OCI-LY3 (cell line): Measurements from ENCODE around the gene CD300LB.

ENCODE experiments used
- H2AFZ ChIP-seq: fragments of 200-600, 300-600 bp; shearing (Covaris generic); 2 replicates; pipeline ENCODE4 v1.6.0; 2014; ENCODE audit warnings: antibody characterized with exemption, low read depth, low read length
- H3K27ac ChIP-seq: fragments of 200-600, 300-600 bp; sonication (generic); 2 replicates; pipeline ENCODE4 v1.5.1; 2014; ENCODE audit warnings: mild to moderate bottlenecking, low read length, moderate library complexity, mixed read lengths
- H3K27me3 ChIP-seq: fragments of 200-600, 300-600 bp; sonication (generic); 2 replicates; pipeline ENCODE4 v1.6.1; 2014; ENCODE audit warnings: low read depth, low read length, mixed read lengths
- H3K36me3 ChIP-seq: fragments of 200-600, 300-600 bp; sonication (generic); replicated peaks from 2 replicates; pipeline ENCODE3; 2014; ENCODE audit warnings: low read depth, low read length, mixed read lengths
- H3K4me1 ChIP-seq: fragments of 300-600, 200-600 bp; sonication (generic); 2 replicates; pipeline ENCODE4 v1.6.1; 2014; ENCODE audit warnings: low read length, mixed read lengths
- H3K4me2 ChIP-seq: fragments of 200-600, 300-600 bp; sonication (generic); 2 replicates; pipeline ENCODE4 v1.6.1; 2014; ENCODE audit warnings: low read length, mixed read lengths
- H3K4me3 ChIP-seq: fragments of 300-600, 200-600 bp; sonication (generic); 2 replicates; pipeline ENCODE4 v1.5.1; 2014; ENCODE audit warnings: antibody characterized with exemption, mild to moderate bottlenecking, low read length, moderate library complexity
- H3K79me2 ChIP-seq: fragments of 300-600, 200-600 bp; shearing (Covaris generic); 2 replicates; pipeline ENCODE4 v1.6.1; 2014; ENCODE audit warnings: mild to moderate bottlenecking, low read length, mixed read lengths
- H3K9ac ChIP-seq: fragments of 300-600, 200-600 bp; shearing (Covaris generic); 2 replicates; pipeline ENCODE4 v1.6.0; 2014; ENCODE audit warnings: mild to moderate bottlenecking, low read length, moderate library complexity
- H3K9me3 ChIP-seq: fragments of 200-600, 300-600 bp; shearing (Covaris generic); 2 replicates; pipeline ENCODE4 v1.6.1; 2014; ENCODE audit warnings: low read length, mixed read lengths; ENCODE audit not compliant: insufficient read depth
- H4K20me1 ChIP-seq: fragments of 200-600, 300-600 bp; sonication (generic); 2 replicates; pipeline ENCODE4 v1.6.1; 2016; ENCODE audit warnings: low read length, mixed read lengths; ENCODE audit not compliant: insufficient read depth
- CTCF ChIP-seq: fragments of 200-600, 300-600 bp; sonication (generic); IDR thresholded peaks from 2 replicates; pipeline ENCODE4 v1.5.1; 2014; ENCODE audit warnings: antibody characterized with exemption, low read length, low read depth
- EZH2phosphoT487 ChIP-seq: fragments of 200-600 bp; shearing (Covaris generic); IDR thresholded peaks from 2 replicates; pipeline ENCODE4 v1.6.1; 2018; ENCODE audit warnings: antibody characterized with exemption, mixed run types, low read depth

CD300LB gene

GRCh38 chr17:74542727-74543383 is 11.6 kb upstream of the CD300LB start:
- Histone ChIP-seq H3K79me2 (no peaks in the 10 kb centered on the region), H3K9ac (no peak overlapping the region), H3K4me1 (peaks cover 20% of the 10 kb centered on the region), H2AFZ (no peak overlapping the region), H4K20me1 (no peaks in the 10 kb centered on the region), H3K27me3 (peaks cover 20% of the 10 kb centered on the region), H3K9me3 (no peaks in the 10 kb centered on the region), H3K4me3 (no peak overlapping the region), H3K4me2 (no peak overlapping the region), H3K27ac (no peak overlapping the region), H3K36me3 (no peaks in the 10 kb centered on the region)
- TF ChIP-seq CTCF = no peak
- TF ChIP-seq EZH2phosphoT487 = no peak

GRCh38 chr17:74542166-74542565 is 10.9 kb upstream of the CD300LB start:
- Histone ChIP-seq H3K27ac (no peak overlapping the region), H3K9me3 (no peaks in the 10 kb centered on the region), H3K79me2 (no peaks in the 10 kb centered on the region), H3K4me3 (no peak overlapping the region), H3K4me1 (peaks cover 15% of the 10 kb centered on the region), H3K27me3 (peaks cover 20% of the 10 kb centered on the region), H4K20me1 (no peaks in the 10 kb centered on the region), H2AFZ (no peak overlapping the region), H3K4me2 (no peak overlapping the region), H3K9ac (no peak overlapping the region), H3K36me3 (no peaks in the 10 kb centered on the region)
- TF ChIP-seq CTCF = no peak

DNA sequence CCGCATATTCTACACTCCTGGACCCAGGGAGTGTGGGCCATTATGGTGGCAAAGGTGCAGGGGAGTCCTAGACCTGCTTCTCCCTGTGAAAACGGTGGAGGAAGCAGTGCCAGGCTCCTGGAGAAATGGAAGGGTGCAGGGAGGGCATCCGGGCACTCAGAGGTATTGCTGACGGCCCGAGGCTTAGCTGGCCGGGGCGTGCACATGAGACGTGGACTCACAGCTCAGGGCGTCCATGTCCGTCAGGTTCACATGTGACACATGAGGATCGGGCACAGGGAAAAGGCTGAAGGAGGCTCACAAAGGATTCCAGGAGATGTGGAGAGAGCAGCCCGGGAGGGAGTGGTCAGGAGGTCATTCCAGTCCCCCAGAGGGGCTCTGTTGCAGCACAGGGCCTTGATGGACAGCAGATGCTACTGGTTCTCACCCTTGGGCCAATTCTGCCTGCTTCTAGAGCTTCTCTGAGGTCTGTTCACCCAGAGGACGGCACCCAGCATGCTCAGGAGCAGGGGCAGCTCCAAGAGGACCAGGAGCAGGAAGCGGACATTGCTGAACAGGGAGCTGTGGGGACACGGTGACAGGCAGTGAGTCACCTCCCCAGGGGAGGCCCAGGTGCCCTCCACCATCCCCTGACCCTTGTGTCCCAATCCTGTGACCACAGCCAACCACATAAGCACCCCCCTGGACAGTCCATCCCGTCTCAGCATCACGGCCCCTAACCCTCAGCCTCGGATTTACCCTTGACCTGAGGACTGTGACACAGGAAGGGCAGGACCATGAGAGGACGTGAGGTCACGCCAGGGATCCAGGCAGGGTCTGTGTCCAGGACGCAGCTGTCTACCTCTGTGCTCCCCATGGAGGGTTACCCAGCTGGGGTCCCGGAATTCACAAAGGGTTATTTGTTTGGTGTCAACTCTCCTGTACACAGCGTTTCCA is 10.2 kb upstream of the CD300LB start:
- Histone ChIP-seq H3K36me3 (no peaks in the 10 kb centered on the region), H3K79me2 (no peaks in the 10 kb centered on the region), H4K20me1 (no peaks in the 10 kb centered on the region), H3K27ac (no peak overlapping the region), H3K4me1 (peaks cover 14% of the 10 kb centered on the region), H3K4me3 (no peak overlapping the region), H3K27me3 (peaks cover 20% of the 10 kb centered on the region), H3K9me3 (no peaks in the 10 kb centered on the region), H2AFZ (no peak overlapping the region), H3K4me2 (no peak overlapping the region), H3K9ac (no peak overlapping the region)
- TF ChIP-seq CTCF (no peak), EZH2phosphoT487 (no peak)

DNA sequence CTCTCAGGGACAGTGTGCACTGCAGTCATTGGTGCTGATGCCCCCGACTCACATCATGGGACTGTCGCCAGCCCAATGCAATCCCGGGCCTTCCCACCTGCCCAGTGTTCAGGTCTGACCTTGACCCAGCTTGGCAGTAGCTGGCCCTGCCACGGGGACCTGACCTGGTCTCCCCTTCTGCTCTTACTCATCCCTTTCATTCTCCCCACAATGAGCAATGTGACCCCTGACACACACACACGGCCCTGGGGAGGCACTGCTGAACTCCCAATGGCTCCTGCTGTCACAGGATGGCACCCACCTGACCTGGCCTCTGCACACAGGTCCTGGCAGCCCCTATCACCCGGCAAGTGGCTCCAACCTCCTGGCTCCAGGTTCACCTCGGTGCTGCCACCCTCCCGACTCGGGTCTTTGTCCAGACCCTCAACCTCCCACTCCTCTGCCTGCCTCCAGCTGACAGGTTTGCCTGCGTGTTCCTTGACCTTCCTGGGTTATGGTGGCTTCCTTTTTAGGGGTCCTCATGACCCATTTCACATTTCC is 8.1 kb upstream of the CD300LB start:
- Histone ChIP-seq H3K9me3 (no peaks in the 10 kb centered on the region), H3K36me3 (no peaks in the 10 kb centered on the region), H3K9ac (no peak overlapping the region), H4K20me1 (no peaks in the 10 kb centered on the region), H3K4me1 (no peaks in the 10 kb centered on the region), H3K4me3 (no peak overlapping the region), H2AFZ (no peak overlapping the region), H3K79me2 (no peaks in the 10 kb centered on the region), H3K4me2 (no peak overlapping the region), H3K27ac (no peak overlapping the region), H3K27me3 (peaks cover 27% of the 10 kb centered on the region)
- no peak for TF ChIP-seq CTCF
- no peak for TF ChIP-seq EZH2phosphoT487
